NCI-H82 (cell line): Measurements from ENCODE around the gene NAA10.
A peak's percentile ranks its signal among the peaks of the same experiment; 100 is the strongest.

ENCODE experiments used
- DNase-seq: peaks from one replicate; lab custom pipeline; 2025; lab: John Stamatoyannopoulos, UW

NAA10 gene

DNA sequence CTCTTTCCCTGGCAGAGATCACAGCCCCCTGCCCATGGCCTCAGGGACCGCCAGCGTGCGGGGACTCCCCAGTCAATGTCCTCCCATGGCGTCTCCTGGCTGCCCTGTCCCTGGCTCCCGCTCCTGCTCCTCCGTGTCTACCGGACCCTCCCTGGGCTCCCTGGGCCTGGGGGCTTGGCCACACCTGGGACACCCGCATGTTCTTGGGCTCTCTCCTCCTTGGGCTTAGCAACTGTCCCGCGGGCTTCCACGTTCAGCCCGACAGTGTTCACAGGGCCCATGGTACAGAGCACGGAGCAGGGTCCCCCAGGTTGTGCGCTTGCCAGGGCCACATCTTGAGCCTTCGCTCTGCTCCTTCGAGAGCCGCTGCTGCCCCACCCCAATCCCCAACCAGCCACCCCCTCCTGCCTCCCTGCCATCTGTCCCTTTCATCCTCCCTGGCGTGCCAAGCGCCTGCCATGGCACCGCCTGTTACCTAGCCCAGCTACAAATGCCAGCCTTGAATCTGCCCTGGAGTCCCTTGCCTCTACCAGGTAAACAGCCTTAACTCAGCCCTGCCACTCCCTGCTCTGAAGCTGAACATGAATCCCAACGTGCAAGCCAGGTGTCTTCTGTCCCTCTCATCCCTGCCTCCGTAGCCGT is 26.5 kb downstream of the NAA10 start:
- DNase-seq: no peak

DNA sequence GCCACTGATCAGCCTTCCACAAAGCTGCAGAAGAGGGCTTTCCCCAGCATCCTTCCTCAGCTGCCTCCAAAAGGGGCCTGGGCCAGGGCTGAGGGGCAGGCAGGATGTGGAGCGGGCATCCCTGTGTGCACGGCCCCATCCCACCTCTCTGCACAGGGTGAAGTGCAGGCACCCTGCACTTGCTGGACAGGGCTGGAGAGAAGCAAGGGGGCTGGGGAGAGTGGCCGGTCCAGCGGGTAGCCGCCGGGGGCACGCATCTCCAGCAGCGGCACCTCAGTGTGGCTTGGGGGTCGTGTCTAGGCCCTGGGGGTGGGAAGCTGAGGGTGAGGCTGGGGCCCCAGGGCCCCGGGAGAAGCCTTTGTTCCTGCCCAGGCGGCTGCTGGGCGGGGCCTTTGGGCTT is 27.4 kb downstream of the NAA10 start:
- DNase-seq: no peak

DNA sequence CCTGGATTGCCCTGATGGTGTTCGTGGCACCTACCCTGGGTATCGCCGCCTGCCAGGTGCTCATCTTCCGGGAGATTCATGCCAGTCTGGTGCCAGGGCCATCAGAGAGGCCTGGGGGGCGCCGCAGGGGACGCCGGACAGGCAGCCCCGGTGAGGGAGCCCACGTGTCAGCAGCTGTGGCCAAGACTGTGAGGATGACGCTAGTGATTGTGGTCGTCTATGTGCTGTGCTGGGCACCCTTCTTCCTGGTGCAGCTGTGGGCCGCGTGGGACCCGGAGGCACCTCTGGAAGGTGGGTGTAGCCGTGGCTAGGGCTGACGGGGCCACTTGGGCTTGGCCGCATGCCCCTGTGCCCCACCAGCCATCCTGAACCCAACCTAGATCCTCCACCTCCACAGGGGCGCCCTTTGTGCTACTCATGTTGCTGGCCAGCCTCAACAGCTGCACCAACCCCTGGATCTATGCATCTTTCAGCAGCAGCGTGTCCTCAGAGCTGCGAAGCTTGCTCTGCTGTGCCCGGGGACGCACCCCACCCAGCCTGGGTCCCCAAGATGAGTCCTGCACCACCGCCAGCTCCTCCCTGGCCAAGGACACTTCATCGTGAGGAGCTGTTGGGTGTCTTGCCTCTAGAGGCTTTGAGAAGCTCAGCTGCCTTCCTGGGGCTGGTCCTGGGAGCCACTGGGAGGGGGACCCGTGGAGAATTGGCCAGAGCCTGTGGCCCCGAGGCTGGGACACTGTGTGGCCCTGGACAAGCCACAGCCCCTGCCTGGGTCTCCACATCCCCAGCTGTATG is 28.5 kb downstream of the NAA10 start:
- no peak for DNase-seq

DNA sequence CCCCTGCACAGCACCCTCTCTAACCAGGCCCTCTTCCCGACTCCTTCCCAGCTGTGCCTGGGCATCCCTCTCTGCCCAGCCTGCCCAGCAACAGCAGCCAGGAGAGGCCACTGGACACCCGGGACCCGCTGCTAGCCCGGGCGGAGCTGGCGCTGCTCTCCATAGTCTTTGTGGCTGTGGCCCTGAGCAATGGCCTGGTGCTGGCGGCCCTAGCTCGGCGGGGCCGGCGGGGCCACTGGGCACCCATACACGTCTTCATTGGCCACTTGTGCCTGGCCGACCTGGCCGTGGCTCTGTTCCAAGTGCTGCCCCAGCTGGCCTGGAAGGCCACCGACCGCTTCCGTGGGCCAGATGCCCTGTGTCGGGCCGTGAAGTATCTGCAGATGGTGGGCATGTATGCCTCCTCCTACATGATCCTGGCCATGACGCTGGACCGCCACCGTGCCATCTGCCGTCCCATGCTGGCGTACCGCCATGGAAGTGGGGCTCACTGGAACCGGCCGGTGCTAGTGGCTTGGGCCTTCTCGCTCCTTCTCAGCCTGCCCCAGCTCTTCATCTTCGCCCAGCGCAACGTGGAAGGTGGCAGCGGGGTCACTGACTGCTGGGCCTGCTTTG is 29.2 kb downstream of the NAA10 start:
- DNase-seq: no peak

DNA sequence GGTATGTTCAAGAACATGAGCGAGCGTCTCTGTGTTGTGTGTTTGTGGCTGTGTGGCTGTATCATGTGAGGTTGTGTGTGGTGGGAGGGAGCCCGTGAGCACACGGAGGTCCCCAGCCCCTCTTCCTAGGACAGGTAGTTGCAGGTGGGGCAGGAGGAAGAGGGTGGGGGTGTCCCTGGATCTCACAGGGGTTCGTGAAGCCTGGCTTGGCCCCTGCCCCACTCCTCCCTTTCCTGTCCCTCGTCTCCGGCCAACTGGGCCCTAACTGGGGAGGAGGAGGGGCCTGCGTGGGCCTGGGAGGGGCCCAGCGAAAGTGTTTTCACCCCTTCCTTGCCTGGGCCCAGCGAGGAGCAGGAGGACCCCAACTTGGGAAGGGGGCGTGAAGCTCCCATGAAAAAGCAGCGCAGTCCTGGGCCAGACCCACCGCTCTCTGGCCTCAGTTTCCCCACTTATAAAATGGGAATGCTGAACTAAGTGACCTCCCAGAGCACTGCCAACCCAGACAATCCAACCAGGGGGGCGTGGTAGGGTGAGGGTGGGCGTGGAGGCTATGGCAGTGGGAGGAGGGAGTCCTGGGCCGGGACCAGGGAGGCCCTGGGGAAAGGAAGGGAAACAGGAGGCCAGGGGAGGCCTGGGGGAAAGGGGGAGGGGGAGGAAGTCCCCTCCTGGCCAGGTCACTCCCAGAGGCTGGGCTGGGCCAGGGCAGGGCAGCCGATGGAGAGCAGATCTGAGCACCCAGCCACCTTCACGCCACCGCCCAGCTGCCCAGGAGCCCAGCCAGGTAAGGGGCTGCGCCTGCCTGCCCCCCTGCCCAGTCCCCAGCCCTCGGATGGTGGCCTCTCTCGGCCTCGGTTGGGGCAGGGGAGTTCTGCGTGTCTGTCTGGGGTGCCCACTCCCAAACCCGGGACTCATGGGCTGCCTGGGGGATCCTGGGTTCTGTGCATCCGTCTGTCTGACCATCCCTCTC is 30.6 kb downstream of the NAA10 start, which contains the start of gene AVPR2:
AVPR2 (plus strand) TSS at position 683 of the 967 bp plus-strand sequence. CDS start 473 bp downstream, outside the sequence.
- DNase-seq: no peak

DNA sequence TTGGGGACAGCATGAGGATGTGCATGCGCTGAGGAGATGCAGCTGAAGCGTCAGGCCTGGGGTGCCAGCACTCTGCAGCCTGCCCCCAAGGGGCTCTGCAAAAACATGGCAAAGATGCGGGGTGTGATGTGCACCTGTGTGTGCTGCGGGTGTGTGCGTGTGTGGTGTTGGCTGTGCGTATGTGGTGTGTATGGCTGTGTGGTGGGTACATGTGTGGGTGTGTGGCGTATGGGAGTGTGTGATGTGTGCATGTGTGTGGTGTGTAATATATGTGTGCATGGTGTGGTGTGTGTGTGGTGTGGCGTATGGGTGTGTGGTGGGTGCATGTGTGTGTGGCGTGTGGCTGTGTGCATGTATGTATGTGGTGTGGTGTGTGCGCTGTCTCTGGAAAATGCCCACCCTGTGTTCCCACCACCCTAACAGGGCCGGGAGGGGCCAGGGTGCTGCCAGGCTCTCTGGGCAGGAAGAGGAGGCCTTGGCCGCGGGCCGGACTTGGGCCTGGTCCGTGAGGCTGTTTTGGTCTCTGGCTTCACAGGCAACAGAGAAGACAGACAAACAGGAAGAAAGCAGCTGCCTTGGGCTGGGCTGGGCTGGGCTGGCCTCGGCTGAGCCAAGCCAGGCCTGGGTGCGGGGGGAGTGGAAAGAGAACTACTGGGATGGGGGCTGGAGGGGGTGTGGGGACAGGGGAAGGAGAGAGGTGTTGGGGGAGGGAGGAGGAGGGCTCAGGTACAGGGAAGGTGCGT is 31.4 kb downstream of the NAA10 start:
- no peak for DNase-seq

DNA sequence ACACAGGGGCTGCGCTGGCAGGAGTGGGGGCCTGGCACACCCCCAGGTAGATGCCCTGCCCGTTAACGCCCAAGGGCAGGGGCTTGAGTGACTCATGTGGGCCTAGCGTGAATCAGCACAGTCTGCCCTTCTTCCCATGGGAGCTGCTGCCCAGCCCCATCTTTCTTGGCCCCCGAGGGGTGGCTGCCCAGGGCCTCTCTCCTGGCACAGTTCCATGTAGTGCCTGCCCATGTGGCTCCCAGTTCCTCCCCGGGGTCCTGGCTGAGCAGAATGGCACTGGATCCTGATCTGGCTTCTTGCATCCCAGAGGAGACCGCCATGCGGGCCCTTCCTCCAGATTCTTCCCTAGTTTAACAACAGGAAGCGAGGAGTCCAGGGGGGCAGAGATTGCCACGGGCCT is 32.5 kb downstream of the NAA10 start:
- no peak for DNase-seq

DNA sequence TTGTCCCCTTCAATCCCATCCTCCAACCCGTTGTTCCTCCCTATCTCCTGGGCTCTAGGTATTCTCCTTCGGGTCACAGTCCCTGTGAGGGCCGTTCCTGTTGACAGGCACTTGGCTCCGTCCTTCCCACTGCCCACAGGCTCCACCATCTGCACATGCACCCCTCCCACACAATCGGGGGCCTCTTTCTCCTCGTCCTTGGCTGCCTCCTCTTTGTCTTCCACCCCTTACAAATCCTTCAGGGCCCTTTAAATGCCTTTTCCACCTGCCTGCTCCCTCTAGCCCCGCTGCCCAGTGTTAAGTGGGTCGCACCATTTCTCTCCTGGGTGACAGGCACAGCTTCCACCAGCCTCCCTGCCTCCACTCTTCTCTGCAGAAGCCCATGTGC is 33.1 kb downstream of the NAA10 start:
- no peak for DNase-seq

DNA sequence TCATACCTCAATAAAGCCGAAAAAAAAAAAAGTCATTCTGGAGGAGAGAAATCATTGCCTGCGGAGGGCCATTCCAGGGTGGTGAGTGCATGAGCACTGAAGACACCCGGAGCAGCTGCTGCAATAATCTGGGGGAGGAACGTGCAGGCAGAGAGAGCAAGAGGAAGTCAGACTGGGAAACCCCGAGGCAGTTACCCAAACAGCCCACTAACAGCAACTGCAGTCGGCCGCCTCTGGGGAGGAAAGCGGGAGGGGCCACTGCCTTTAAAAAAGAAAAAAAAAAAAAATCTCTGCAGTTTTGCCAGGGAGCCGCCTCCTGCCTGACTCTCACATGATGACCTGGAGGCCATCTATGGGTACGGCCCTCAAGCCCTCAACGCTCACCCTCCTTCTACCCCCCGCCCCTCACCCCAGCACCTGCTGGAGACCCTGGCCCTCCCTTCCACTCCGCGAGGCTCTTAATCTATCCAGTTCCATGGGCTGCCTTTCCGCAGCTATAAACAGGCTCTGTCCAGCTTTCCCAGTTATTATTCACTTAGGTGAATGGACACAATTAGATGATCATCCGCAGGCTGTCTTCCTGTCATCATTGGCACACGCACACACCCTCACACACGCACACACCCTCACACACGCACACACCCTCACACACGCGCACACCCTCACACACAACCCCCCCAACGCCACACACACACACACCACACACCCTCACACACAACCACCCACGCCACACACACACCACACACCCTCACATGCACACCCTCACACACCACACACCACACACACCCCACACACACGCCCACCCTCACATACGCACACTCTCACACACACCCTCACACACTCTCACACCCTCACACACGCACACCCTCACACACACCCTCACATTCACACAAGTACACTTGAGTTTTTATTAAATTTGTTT is 33.7 kb downstream of the NAA10 start:
- peak; percentile 70 for DNase-seq

DNA sequence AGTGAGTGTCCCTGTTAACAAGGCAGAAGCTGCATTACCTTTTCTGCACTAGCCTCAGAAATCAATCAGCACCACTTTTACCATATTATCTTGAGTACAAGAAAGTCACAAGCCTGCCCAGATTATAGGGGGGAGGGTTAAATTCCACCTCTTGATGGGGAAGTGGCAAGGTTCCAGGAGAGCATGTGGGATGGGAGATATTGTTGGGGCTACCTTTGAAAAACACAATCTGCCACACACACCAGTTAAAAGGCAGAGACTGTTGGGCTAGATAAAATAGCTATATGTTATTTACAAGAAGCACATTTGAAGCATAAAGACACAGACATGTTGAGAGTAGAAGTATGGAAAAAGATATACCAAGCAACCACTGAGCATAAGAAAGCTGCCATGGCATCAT is 36.9 kb downstream of the NAA10 start:
- peak; percentile 22 for DNase-seq

DNA sequence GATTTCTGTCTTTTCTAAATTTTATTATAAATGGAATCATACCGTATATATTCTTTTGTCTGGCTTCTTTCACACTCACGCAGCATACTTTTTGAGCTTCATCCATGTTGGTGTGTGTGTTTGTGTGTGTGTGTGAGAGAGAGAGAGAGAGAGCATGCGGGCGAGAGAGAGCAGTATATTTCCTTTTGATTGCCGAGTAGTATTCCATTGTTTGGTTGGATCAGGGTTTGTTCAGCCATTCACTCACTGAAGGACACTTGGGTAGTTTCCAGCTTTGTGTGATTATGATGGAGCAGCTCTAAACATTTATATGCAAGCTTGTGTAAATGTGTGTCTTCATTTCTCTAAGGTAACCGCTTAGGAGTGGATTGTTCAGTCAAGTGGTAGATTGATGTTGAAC is 45.7 kb downstream of the NAA10 start:
- no peak for DNase-seq

DNA sequence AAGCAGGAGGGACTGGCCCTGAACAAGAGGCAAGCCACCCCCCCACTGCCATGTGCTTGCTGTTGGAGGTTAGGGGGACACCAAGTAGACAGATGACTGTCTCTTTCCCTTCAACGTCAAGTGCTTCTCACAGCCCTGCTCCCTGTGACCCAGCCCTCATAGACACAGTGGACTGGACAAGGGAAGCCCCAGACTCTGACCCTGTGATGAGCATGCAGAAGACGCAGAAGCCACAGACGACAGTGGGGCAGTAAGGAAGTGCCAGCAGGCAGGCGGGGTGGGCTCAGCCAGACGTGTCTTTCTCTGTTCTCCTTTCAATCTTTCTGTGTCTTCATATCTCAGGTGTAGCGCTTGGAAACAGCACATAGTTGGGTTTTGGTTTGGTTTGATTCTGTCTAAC is 46.5 kb downstream of the NAA10 start:
- DNase-seq: no peak

DNA sequence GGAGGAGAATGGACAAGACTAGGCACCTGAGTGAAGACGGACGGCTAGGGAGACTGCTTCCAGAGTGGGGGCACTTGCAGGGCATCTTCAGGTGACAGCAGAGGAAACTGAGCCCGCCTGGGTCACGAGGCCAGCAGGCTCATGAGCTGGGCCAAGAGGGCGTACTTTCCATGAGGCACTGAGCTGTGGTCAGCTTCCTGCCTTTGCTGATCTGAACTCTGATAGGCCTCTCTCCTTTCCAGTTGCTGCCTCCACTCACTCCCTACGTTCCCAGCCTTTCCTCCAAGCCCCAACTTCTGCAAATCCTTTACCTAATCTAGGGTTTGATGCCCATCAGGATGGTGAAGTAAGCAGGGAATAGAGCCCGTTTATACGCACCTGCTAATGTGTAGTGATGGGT is 47.5 kb downstream of the NAA10 start:
- DNase-seq: no peak

DNA sequence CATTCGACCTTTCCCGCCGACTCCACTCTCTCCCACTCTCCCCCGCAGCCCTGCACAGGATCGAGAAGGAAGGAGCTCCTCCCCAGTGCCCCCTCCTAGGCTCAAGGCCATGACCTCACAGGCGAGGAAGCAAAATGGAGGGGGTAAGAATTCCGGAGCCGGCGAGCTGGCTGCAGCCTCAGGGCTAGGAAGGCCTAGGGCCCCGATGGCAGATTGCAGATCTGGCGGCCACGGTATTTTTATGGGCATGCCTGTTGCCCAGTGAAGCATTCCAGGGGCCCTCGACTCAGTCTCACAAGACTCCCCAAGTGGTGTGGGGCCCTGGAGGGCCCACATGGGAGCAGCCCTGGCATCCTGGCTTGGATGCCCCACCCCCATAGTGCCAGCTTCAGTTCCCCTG is 47.9 kb downstream of the NAA10 start:
- peak; percentile 20 for DNase-seq

DNA sequence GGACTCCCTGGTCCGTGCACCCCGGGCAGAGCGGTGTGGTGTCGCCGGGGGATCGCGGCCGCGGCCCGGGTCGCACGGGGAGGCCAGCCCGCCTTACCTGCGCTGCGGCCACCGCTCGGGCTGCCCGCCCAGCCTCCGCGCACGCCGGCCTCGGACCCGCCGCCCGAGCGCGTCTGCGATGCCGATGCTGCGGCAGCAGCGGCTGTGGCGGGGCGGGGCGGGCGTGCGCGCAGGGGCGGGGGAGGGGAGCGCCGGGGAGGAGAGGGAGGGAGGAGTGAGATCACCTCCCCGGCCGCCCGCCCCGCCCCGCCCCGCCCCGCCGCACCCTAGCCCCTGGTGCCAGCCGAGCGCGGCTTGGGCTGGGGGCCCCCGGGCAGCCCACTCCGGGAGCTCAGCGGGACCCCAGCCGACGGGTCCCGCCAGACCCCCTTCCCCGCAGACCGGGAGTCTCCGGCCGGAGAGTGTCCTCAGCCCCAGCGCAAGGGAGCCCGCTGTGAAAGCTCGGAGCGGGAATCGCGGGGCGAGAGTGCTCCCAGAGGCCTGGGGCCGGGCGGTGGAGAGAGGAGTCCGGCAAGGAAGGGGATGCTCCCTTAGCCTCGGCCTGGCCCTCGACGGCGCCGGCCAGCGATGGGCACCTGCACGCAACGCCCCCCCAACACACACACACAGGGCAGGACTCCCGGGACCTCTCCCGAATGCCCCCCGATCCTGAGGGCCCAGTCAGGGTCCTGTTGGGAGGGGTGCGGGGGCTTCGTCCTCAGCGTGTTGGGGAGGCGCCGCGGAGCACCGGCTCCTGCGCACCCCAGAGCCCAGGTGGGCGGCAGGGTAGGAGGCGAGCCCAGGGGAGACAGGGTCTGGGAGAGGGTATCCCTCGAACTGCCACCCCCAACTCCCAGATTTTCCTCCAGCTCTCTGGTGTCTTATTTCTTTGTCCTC is 48.6 kb downstream of the NAA10 start, which contains the start of gene L1CAM:
L1CAM (minus strand) TSS at position 206 of the 936 bp plus-strand sequence. CDS start 10,337 bp downstream, outside the sequence.
- peak; percentile 58 for DNase-seq

DNA sequence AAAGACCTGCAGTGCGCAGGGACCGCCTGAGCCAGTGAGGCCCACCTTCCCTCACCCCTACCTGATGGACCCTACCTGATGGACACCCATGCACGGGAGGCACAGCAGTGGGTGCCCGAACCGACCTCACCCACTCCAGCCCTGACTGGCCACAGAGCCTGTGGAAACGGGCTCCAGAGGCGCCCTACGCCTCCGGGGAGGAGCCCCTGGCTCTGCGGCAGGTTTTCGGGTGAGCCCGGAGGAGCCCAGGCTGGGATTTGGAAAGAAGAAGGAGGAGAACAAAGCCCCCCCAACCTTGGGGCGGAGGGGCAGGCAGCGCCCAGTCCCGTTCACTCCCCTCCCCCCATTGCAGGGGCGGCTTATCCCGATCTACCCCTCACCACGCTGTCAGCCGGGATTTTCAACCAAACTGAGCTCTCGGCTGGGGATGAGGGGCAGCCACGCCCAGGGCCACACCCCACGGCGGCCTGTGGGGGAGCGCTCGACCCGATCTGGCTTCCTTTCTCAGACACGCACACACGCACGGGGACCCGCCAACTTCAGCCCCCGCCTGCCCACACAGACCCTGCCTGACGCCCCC is 49.5 kb downstream of the NAA10 start:
- peak; percentile 78 for DNase-seq

DNA sequence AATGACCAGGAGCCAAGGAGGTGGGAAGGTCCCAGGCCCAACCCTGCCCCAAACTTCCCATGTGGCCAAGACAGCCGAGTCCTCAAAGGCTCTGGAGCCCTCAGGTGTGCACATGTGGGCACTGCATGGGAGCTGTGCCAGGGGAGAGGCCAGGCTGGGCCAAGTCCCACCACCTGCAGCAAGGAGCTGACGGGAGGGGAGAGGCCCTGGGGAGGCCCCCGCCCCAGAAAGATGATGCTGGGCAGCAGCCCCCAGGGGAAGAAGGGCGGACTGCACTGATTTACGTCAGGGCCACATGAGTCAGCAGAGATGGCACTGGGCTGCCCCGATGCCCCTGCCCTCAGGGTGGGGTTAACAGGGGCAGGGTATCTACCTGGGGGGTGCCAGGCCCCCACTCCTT is 50.2 kb downstream of the NAA10 start:
- peak; percentile 37 for DNase-seq

DNA sequence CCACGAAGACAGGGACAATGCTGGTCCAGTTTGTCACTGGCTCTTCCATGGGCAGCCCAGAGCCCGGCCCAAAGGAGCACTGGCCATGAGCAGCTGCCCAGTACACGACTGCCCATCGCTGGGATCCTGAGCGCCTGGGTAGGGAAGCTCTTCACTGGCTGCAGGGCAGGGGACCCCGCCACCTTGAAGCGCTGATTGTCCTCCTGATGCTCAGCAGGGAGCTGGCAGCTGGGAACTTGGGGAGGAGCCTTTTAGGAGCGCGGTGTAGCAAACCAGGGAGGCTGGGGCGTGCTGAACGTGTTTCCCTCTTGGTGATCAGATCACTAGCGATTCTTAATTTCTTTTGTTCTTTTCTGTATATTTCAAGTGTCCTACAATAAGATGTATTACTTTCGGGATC is 50.7 kb downstream of the NAA10 start:
- peak; percentile 15 for DNase-seq
